ENCODE measurements around the gene ZNF469.

ZNF469 gene

DNA sequence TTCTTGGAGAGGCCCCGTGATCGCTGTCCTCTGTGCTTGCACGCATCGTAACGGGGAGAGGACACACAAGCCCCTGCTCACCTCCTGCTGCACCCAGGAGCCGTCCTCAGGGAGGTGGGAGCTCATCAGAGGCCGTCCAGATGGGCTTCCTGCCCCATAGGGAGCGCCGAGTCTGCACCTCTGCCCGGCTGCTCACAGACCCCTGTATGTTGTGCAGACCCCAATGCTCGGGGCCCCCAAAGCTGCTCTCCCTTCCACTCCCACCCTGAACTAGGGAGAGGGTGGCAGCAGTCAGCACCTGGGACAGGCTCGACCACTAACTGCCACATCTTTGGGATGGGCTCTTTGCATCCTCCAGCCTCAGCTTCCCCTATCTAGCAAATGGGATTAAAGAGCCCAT lies 4.4 kb upstream of the ZNF469 start:
- DNase-seq: no peak

DNA sequence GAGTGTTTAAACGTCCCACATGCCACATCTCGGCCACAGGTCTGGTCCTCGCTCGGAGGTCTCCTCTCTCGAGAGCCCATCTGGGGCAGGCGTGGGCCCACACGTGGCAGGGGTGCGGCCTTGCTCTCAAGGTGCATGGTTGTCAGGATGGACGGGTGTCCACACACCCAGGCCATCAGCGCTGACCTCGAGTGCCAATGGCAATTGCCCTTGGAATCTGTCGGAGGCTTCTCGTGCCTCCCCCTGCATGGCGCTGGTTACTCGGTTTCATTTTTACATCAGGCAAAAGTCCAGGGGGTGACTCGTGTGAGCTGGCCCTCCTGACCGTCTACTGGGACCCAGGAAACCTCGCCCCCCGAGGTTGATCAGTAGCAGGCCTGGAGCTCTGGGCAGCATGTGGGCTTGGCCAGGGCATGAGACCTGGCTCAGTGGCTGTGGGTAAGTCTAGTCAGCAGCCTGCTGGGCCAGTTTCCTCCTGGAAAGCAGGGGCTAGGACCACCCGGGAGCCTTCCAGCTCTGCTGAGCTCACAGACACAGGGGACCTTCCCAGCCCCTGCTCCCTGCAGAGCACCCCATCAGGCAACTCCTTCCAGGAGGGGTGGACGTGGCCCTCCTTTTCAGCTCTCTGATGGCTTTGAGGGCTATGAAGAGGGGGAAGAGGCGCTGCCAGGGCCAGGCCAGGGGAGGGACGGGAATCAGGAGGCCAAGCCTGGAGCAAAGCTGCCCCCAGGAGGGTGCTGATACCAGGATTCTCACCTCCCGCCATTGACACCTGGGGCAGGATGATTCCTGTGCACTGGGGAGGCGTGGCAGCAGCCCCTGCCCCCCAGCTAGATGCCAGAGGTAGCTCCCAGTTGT lies 3.7 kb upstream of the ZNF469 start:
- no peak for DNase-seq

- DNase-seq: no peak
Observed at GRCh38 chr16:88379694-88380040, 3.1 kb upstream of the ZNF469 start.

DNA sequence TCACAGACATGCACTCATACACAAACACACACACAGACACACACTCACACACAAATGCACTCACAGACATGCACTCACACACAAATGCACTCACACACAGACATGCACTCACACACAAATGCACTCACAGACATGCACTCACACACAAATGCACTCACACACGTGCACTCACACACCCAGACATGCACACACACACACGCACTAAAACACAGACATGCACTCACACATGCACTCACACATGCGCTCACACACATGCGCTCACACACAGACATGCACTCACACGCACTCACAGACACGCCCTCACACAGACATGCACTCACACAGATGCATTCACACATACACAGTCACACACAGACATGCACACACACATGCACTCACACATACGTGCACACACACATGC lies 2.7 kb upstream of the ZNF469 start:
- no peak for DNase-seq

GRCh38 chr16:88380619-88381018 lies 2.1 kb upstream of the ZNF469 start:
- no peak for DNase-seq

DNA sequence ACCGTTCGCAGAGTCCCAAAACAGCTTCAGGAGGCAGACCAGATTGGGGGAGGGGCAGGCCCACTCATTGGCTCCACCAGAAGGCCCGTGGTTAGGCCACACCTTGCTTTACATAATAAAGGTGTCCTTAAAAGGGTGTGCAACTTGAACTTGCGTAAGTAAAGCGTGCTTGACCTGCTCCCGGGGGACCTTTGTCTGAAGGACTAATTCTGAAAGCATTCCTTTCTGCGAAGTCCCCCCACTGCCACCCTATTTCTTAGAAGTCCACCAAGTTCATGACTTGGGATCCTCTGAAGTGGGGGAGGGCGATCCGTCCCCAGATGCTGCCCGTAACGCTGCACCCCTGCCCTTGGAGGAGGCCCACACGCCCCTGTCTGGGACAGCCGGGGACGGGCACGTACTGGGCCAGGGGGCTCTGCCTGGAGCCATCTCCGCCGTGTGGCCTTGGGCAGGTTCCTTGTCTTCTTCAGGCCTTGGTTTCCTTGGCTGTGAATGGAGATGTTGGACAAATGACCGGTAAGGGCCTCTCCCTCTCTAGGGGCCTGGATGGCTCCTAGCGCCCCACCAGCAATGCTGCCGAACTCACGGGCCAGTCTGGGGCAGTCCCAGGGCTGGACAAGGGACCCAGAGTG lies 823 bp upstream of the ZNF469 start:
- DNase-seq: no peak

GRCh38 chr16:88383401-88384221 lies 852 bp downstream of the ZNF469 start:
- DNase-seq: no peak

GRCh38 chr16:88384222-88385111 lies 1.7 kb downstream of the ZNF469 start:
- no peak for DNase-seq

- no peak for DNase-seq
Observed at GRCh38 chr16:88385112-88385594, 2.4 kb downstream of the ZNF469 start.

DNA sequence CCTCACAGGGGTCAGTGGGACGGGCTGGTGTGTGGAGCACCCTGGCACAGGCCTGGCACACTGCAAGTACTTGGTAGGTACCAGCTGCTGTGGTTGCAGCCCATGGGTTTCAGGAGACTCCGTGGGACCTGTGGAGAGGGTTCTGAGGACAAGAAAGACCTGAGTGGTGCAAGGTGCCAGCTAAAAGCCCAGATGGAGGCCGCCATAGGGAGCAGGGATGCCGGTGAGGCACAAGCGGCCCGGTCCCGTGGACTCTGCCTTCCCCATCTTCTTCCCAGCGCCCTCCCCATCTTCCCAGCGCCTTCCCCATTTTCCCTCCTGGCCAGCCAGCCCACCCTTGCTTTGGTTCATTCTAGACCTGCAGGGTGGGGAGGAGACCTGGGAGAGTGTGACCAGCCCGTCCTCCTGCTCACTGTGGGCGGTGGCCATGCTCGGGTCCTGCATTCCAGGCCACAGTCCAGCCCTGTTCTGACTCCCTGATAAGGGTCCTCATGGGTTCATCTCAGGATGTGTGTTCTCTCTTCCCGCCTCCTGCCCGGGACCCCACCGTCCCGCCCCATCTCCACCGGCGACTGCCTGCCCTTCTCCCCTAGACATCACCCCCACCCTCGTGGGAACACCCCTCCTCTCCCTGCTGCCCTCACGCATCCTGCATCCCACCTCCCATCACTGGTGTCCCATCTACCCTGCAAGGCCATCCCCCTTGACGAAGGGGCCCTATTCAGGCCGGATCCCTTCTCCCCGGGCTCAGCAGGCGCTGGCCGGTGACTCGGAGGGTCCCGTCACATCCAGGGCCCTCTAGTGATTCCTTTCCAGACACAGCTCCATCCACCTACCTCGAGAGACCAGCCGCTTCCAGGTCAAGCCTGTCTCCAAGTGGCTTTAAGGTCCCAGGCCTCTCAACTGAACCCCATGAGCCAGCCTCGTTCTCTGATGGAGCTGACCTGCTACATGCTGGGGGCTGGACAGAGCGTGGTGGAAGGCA lies 3.4 kb downstream of the ZNF469 start:
- no peak for DNase-seq

DNA sequence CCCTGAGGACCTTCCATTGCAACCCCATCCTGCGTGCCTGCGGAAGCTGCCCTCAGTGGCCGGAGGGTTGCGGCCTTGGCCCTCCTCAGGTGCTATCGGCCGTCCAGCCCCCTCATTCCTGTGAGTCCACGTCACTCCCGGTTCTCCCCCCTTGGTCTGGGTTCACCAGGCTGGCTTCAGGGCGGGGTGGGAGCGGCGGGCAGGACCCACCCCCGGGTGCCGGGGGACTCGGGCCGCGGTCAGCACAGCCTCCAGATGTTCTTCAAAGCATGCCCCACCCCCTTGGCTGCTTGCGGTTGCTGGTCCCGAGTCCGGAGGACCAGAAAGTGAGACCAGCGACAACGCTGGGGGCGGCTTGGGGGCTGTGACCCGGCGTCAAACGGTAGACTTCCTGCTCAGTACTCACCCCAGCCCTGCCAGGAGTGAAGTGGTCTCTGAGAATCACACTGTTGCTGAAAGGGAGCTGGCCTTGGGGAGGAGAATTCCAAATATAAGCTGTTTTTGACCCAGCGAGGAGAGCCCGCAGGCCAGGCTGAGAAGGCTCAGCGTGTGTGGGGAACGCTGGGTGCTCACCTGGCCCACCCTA lies 4.5 kb downstream of the ZNF469 start:
- no peak for DNase-seq

GRCh38 chr16:88387941-88388627 lies 5.3 kb downstream of the ZNF469 start:
- DNase-seq: no peak

DNA sequence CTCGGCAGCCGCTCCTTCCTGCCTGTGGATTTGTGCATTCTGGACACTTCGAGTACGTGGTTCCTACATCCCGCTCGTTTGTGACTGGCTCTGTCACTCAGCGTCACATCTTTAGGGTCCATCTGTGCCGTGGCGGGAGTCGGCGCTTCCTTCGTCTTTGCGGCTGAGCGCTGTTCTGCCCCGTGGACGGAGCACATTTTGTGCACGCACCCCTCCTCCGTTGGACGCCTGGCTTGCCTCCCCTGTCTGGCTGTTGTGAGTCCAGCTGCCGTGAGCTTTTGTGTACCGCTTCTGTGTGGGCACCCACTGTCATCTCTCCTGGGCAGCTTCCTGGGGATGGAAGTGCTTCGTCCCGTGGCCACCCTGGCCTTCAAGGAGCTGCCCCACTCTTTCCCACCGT lies 6.4 kb downstream of the ZNF469 start:
- no peak for DNase-seq

- no peak for DNase-seq
Observed at GRCh38 chr16:88389621-88390160, 6.9 kb downstream of the ZNF469 start.

- no peak for DNase-seq
Observed at GRCh38 chr16:88390265-88390664, 7.5 kb downstream of the ZNF469 start.

GRCh38 chr16:88390735-88391134 lies 8.0 kb downstream of the ZNF469 start:
- DNase-seq: no peak

DNA sequence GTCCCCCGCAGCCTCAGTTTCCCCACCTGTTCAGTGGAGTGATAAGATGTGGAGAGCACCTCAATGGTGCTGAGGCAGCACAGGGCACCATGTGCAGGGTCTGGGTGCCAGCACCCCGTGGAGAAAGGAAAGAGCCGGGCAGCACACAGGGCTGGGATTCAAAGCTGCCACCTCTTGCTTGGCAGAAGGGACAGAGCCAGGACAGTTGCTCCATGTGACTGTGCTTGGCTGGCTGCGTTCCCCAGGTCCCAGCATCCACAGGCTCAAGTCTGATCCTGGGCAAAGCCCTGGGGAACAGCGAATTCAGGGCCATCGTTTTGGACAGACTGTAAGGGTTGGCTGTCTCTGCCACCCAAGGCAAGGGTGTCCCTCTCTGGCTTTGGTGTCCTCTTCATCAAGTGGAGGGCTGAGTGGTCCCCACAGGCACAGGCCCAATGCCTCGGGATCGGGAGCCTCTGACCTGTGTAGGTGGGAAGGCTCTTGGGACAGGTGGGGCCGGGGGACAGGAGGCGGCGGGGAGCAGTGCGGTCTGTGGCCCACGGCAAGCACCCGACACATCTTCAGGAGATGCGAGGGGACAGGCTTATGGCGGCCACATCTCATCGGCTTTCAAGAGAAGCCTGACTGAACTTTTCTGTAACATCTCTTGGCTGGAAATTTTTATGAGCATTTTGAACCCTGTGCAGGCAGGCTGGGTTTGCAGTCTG lies 8.5 kb downstream of the ZNF469 start:
- DNase-seq: no peak

- no peak for DNase-seq
Observed at GRCh38 chr16:88392111-88392510, 9.4 kb downstream of the ZNF469 start.

DNA sequence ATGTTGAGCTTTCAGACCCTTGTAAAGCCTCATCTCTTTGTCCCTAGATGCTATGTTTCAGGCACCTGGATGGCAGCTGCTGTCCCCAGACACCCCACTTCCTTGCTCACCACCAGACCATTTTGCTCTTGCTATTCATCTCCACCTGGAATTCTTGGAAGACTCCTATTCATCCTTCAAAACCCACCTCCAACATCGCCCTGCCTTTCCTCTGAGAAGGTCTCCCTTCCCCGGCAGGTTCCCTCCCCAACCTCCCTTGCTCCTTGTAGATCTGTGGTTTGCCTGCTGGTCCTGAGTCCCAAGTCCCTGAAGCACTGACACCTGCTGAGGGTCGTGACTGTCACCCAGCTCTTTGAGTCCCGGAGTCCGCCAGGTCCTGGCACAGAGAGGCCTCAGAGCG lies 9.9 kb downstream of the ZNF469 start:
- no peak for DNase-seq

All from SW 1271 (cell line).